Urothelium cell line (cell line): ENCODE measurements around the gene SH3BP1.
A peak's percentile ranks its signal among the peaks of the same experiment; 100 is the strongest.

Experiments used
- DNase-seq: peaks from one replicate; pipeline ENCODE4 v3.0.0; 2011; ENCODE audit warnings: low spot score, mixed read lengths
- FAIRE-seq: peaks from 2 replicates; lab custom pipeline; 2011; peaks lifted over from hg19 to GRCh38; lab: Jason Lieb, UNC

Gene SH3BP1

DNA sequence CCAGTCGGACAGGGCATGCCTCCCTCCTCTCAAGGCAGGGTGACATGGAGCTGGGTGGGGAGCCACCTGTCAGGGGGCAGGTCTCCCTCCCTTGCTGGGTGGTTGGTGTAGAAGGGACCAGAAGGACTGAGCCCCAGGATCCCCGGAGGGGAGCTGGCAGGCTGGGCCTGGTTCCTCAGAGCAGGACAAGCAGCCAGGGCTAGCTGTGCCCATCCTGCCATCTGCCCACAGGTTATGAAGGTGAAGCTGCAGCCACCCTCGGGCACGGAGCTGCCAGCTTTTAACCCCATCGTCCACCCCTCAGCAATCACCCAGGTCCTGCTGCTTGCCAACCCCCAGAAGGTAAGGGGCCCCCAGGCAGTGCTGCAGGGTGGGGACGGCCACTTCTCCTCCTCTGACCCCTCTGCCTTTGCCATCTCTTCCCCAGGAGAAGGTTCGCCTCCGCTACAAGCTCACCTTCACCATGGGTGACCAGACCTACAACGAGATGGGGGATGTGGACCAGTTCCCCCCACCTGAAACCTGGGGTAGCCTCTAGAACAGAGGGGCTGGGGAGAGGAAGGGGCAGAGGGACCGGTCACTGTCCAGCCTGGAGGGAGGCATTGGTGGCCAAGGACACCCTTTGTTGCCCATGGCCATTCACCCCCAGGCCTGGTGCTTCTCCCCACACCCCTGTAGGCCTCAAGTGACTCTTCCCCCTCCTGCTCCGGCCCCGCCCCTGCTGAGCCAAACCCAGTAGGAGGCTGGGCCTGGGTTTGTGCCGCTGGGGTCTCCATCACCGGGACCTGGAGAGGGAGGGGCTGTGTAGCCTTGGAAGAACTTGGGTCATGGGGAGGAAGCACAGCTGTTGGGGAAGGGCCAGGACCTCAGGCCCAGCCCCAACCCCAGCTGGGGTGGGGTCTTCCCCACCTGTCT lies 7.0 kb upstream of the SH3BP1 start:
- no peak for DNase-seq

DNA sequence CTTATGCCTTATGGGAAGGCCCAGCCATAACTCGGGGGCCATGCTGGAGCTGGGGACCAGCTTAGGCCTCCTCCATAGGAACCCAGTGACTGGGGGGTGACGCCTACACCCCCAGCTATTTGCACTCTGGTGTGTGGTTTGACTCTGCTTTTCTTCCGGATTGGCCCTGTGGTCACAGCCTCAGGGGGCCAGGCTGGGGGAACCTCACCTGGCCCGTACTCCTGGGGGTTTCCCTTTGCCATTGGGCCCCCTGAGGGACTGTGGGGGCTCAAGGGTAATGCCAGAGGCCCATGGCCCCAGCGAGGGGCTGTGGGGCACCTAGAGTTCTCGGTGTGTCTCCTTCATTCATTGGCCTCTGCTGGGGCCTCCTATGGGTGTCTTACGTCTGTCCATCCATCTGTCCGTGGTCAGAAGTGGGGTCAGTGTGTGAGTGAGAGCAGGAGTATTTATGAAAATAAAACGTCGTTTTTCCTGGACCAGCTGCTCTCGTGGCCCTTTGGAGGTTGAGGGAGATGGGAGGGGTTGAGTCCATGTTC lies 6.3 kb upstream of the SH3BP1 start:
- DNase-seq, result no peak
- no peak for FAIRE-seq

More for the DNA sequence above, 7.0 kb upstream of the SH3BP1 start:
- peak; percentile 48 for FAIRE-seq

DNA sequence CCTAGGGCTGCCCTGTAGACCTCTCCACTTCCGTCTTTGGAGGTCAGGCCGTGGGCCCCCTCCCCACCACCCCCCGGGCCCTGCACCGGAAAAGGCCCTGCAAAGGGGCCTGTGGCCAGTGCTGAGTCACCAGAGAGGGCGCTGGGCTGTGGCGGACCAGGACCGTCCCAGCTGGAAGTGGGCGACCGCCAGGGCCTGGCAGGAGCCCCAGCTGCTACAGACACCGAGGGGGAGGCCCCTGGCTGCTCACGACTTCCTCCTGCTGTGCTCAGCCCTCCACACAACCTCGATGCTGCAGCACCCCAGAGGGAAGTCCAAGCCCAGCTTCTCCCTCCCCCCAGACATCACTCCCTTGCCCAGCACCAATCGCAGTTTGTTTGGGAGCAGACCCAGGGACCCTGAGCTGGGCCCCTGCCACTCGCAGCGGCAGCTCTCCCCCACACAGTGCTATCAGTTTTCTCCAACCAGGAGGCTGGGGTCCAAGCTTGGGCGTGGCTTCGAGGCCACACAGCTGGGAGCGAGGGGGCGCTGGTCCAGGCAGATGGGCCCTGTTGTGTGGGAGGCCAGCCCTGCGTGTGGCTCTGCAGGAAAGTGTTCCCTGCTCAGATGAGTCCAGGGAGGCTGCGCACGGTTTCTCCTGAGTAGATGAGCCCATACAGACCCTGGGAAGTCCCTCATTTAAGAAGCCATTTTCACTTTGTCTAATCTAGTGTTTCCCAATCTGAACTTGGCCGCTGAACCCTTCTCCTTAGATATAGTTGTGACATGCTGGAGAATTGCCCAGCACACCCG lies 5.6 kb upstream of the SH3BP1 start:
- peak; percentile 59 for FAIRE-seq
- peak; percentile 77 for DNase-seq

DNA sequence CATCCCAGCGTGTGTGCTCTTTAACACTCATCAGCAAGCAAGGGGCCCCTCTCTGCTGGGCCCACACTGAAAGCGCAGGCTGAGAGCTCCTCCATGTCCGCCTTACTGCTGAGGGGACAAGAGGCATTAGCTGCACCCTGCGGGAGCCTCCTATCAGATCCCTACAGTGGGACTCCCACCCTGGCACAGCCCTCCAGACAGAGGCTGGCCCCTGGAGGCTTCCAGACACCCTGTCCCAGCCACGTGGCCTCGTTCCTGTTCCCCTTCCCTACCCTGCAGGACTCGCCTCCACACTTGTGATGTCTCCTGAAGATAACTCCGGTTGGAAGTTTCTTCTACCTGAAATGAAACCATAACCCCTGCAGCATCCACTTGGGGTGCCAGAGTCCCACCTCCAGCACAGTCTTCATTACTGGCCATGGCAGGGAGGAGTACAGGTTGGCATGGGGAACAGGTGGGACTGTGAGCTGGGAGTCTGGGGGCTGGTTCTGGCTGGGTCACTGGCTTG lies 5.0 kb upstream of the SH3BP1 start:
- DNase-seq (no peak), FAIRE-seq (no peak)

DNA sequence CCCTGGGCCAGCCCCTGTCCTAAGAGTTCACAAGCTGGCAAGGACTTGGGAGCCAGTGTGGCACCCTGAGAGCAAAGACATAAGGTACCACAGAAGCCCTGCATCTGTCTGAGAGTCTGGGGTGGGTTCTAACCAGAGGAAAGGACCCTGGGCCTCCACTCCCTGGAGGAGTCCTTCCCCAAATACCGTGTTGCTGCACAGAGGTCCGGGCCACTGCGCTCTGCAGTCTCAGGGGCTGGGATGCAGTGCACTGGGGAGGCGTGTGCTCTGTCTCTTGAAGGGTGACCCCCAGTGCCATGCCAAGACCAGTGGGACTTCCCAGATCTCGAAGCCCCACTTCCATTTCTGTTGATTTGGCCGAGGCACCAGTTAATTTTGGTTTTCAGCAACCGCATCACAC lies 4.3 kb upstream of the SH3BP1 start:
- FAIRE-seq (no peak), DNase-seq (no peak)

DNA sequence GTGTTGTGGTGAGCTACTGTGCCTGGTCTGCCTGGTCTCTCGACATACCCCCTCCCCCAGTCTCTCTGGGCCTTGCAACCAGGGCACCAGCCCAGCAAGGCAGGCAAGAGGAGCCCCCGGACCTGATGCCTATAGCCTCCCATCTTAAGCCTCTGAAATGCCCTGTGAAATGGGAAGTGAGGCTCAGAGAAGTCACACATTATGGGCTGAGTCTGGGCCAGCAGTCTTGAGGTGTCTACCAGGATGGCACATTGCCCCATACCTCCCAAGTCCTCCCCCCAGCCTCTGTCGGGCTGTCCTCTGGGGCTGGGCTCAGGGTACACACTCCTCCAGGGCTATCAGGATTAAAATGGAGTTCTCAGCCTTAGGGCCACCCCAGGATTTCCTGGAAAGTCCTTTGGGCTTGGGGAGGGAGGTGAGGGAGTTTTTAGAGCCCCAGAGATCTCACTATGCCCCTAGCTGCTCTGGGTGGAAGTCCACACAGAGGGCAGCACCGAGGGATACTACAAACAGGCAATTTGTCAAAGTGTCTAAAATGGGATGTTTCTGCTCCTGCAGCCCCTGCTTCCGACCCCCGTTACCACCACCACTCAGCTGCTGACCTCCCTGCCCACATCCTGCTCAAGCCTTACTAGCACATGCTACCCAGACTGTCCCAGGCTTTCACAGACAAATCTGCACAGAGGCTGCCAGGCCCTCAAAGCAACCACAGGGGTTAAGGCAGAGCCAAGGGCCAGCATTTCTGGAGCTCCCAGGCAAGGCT lies 3.1 kb upstream of the SH3BP1 start:
- FAIRE-seq (no peak), DNase-seq (no peak)

DNA sequence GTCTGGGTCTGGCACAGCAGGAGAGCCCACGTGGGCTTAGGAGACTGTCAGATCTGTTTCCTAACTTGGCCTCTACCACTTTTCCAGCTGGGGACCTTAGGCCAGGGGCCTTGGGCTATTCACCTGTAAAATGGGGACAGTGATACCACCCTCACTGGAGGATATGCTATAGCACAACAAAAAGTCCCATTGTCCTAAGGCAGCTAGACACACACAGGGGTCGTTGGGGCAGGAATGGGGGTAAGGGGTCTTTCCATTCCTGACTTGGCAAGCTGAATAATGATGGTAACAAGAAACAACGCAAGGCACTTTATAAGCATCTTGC lies 2.6 kb upstream of the SH3BP1 start:
- FAIRE-seq (no peak), DNase-seq (no peak)

DNA sequence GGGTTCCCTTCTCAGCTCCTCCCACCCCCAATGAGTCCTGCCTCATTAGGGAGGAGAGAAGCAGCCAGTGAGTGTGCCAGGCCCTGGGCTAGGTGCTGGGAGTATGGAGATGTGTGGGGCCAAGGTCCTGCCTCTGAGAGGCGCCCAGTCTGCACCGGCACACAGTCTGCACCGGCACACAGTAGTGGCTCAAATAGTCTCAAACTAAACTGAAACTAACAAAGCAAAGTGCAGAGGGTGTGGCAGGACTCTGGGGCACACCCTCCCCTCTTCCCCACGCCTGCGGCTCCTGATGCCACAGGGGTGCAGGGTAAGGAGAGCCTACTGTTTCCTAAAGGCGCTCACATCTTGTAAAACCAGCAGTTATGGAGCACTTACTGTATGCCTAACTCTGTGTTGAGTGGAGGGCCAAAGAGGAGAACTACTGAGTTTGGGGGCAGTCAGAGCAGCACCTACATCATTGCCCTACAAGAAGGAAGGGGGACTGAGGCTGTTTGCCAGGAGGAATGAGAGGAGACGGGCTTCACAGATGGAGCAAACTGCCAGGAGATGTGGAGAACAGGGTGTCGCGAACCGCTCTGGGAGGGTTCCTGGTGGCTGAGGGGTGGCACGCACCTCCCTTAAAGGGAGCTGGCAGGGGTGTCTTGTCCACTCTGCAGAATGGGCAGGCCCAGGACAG lies 939 bp upstream of the SH3BP1 start:
- DNase-seq, result no peak

DNA sequence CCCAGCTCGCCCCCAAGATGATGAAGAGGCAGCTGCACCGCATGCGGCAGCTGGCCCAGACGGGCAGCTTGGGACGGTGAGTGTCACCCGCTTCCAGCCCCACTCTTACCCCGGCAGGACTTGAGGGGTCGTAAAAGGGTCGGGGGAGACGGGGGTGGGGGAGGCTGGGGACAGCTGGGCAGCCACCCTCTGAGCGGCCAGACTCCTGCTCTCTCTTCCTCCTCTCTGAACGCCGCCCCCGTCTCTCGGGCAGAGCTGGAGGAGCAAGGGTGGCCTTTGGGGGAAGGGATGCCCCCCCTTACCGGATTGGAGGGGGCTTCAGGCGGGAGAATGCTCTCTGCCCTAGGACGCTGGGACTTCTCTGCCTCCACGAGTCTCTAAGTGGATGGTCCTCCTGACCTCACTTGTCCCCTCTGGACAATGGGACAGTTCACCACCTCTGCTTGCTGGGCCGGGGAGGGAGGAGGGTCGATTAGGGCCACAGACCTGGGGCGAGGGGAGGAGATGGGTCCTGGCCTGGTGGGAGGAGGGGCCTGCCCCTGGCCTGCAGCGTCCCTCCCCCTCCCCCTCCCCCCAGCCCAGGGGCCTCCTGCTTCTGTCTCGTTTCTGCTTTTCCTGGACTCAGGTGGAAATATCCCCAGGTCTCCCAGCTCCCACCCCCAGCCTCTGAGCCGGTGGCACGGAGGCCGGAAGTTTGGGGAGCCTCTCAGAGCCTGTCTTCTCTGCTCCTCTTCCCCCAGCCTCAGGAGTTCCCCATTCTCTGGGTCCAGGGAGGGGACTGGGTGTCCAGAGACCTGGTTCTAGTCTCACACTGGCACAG lies 512 bp downstream of the SH3BP1 start:
- DNase-seq, result no peak
- FAIRE-seq, result no peak

More for the DNA sequence above, 939 bp upstream of the SH3BP1 start:
- FAIRE-seq, result no peak

DNA sequence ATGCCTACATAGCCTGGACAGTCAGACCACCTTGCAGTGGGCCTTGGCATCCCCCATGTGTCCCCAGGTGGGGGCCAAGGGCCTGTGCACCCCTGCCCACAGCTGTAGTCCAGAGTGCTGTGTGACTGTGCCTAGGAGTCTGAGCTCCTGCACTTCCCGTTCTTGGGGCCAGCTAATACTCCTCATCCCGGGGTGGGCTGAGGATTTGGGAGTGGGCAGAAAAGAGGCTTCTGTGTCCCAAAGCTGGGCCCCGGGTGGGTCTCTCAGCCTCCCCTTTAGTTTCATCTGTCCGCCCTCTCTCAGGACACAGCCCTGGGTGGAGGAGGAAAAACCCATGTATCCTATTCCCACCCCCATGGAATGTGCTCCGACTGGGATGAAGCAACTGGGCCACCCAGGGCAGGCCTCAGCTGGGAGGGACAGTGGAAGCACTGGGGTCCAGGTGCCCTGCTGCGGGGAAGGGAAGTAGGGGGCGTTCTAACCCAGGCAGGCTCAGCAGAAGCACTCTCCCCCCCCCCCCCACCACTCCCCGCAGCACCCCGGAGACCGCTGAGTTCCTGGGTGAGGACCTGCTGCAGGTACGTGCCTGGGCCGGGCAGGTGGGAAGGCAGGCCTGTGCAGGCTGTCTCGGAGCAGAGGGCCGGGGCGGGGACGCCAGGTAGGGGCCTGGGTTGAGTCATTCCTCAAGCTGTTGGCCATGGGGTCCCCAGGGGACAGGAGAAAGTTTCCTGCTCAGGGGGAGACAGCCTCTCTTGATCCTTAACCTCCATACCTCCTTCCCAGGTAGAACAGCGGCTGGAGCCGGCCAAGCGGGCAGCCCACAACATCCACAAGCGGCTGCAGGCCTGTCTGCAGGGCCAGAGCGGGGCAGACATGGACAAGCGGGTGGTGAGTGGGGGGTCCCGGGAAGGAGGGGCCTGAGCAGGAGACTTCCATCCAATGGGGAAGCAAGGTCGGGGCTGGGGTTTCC lies 1.4 kb downstream of the SH3BP1 start:
- no peak for DNase-seq
- no peak for FAIRE-seq

DNA sequence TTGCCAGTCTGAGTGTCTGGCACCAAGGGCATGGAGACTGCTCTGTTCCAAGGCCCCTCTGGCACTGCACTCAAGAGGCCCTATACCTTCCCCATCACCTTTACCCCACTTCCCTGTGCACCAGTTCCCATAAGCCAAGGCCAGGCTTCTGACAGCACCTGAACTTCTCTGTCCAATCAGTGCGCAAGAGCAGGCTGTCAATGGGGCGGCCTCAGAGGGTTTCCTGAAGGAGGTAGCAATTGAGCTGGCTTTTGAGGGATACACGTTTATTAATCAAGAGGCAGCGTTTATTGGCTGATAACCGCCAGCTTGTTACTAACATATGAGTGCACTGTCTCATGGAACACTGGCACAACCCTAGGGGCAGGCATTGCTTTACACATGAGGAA lies 2.1 kb downstream of the SH3BP1 start:
- DNase-seq, result no peak
- FAIRE-seq, result no peak

DNA sequence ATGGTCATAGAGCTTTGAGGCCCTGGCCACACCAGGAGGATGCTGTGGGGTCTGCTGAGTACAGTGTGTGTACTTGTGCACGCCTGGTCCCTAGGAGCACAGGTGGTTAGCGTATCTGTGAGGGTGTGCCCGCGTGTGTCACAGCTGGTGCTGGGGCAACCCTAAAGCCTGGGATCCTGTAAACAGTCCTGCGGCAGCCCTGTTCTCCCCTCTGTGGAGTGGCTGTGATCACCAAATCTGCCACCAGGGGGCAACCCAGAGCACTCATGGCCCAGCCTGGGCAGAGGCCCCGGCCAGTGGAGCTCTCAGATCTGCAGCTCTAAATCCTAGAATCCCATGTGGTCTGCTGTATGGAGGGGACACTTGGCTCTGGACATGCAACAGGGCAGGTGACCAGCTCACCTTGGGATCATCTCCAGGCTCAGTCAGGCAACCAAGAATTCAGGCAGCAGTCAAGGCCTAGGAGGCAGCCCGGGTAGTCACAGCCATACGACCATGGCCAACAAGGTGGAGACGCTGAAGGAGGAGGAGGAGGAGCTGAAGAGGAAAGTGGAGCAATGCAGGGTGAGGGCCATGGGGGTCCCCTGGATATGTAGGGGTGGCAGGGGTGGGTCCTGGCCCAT lies 3.9 kb downstream of the SH3BP1 start:
- FAIRE-seq (peak; percentile 55), DNase-seq (peak; percentile 86)

DNA sequence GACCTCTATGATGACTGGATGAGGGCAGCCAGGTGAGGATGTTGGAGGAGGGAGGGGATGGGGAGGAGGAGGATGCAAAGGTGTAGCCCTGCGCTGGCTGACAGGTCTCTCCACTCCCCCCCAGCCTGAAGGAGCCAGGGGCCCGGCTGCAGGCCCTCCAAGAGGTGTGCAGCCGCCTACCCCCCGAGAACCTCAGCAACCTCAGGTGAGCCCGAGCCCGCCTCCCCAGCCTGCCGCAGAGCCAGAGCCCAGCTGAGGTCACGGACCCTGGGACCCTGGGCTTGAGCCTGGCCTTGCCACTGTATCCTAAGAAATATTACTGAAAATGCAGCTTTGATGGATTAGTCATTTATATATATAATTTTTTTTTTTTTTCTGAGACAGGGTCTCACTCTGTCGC lies 7.8 kb downstream of the SH3BP1 start:
- no peak for FAIRE-seq
- no peak for DNase-seq

DNA sequence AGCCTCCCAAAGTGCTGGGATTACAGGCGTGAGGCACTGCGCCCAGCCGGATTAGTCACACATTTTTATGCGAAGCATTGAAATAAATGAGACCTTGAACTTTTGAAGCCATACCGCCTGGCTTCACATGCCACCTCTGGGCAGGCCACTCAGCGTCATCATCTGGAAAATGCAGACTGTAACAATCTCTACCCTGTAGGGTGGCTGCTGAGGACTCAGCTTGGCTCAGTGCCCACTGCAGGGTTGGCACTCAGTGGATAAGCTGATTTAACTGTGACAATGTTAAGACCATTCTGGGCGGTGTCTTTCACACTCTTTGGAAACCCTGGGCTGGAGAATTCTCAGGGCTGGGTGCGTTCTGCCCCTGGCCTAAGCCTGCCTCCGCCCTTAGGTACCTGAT lies 8.5 kb downstream of the SH3BP1 start:
- DNase-seq (no peak), FAIRE-seq (no peak)

DNA sequence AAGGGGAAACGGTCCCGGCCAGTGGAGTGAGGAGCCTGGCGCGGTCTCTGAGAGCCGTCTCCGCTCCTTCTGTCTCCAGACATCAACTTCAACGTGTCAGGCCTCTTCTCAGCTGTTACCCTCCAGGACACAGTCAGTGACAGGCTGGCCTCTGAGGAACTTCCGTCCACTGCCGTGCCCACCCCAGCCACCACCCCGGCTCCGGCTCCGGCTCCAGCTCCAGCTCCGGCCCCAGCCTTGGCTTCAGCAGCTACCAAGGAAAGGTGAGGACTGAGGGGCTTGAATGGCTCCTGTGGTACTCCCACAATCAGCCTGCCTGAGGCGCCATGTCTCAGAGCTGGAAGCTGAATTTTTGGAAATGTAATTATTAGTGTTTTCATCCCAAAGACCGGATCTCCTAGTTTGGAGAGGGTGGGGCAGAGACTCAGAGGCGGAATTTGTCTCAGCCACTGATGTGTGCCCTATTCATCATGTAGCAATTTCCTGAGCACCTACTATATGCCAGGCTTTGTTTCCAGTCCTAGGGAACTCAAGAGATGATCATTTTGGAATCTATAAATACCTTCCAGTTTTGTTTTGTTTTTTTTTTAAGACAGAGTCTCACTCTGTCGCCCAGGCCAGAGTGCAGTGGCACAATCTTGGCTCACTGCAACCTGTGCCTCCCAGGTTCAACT lies 11.1 kb downstream of the SH3BP1 start:
- no peak for DNase-seq
- FAIRE-seq, result no peak

DNA sequence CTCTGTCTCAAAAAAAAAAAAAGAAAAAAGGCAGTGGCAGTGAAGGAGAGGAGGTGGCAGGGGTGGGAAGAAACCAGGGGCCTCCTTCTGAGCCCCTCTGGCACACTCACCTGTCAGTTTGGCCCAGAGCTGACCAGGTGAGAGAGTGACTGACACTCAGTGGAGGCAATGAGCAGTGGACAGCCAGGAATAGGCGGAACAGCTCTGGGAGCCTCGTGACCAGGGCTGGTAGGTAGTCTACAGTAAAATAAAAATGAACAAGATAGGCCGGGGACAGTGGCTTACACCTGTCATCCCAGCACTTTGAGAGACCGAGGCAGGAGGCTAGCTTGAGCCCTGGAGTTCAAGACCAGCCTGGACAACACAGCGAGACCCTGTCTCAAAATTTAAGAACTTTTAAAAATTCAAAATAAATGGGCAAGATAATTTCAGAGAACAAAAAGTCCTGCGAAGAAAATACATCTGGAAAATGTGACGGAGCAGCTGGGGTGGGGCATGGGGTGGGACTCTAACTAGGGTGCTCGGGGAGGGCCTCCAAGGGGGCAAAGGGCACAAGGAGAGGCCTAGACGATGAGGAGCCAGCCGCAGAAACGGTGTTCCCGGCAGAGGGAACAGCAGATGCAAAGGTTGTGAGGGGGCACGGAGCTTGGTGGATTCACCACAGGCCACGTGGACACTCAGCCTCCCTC lies 15.2 kb downstream of the SH3BP1 start:
- DNase-seq (no peak), FAIRE-seq (no peak)

DNA sequence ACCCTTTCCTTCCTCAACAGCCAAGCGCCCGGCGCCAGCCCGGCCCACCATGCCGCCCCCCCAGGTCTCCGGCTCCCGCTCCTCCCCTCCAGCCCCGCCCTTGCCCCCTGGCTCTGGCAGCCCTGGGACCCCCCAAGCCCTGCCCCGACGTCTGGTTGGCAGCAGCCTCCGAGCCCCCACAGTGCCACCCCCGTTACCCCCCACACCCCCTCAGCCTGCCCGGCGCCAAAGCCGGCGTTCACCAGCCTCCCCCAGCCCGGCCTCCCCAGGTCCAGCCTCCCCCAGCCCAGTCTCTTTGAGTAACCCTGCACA lies 15.7 kb downstream of the SH3BP1 start:
- DNase-seq (no peak), FAIRE-seq (no peak)
